ENCODE measurements around the gene TANC2. TPM values are rescaled to one million over a fixed set of nuclear protein-coding genes. Genes with fewer than 3 reads are reported as not detected.

Gene TANC2
- polyA plus RNA-seq, 2 of the 4 experiments (the other 2 are of a cell fraction): 16.3 to 33.7 TPM

GRCh38 chr17:62996221-62996620 is 30.2 kb downstream of the TANC2 start:
- ChIA-PET POLR2A (no interaction called here), CTCF (interaction anchor here (0.6 to 2.4 kb wide), 10 partner anchors 9 to 410 kb away, joined by 3 to 10 read pairs (median 4); partner anchors contain the start of gene TANC2)
- peaks cover 30% of the 10 kb centered on the region for H3K4me1 ChIP-seq
- no peak overlapping the region for H3K4me2 ChIP-seq
- H3K4me3 ChIP-seq: no peak overlapping the region
- ATAC-seq (no peak), FAIRE-seq (no peak), DNase-seq (ENCODE audit: low read depth in 1 of 2, low spot score in 1 of 2) (no peak)
- H3K27ac ChIP-seq: no peak overlapping the region
- 91% methylated on average over 8 of the region's 8 CpGs for WGBS (ENCODE audit: missing lambda C conversion rate)
- no peak for TF ChIP-seq NFE2L2 (conservative IDR thresholded peaks at IDR 0.05; ENCODE audit: low read length)
- no peak for TF ChIP-seq FOXS1 (CRISPR knock-in tag; IDR thresholded peaks at IDR 0.05)
- TF ChIP-seq BHLHE40 (IDR thresholded peaks at IDR 0.05; ENCODE audit: low read depth, low read length): no peak
- TF ChIP-seq TFCP2L1 (CRISPR knock-in tag; IDR thresholded peaks at IDR 0.05): no peak
- no peak for TF ChIP-seq CBX2 (IDR thresholded peaks at IDR 0.05; ENCODE audit: borderline replicate concordance, low read depth)
- TF ChIP-seq EHF (CRISPR knock-in tag; IDR thresholded peaks at IDR 0.05): no peak
- TF ChIP-seq RNF2 (IDR thresholded peaks at IDR 0.05; ENCODE audit: borderline replicate concordance, low read depth): no peak
- TF ChIP-seq CEBPB (IDR thresholded peaks at IDR 0.05): no peak
- no peak for TF ChIP-seq MAX (IDR thresholded peaks at IDR 0.05)
- TF ChIP-seq REST (IDR thresholded peaks at IDR 0.05): no peak
- TF ChIP-seq RCOR1 (IDR thresholded peaks at IDR 0.05; ENCODE audit: low read depth, low read length): no peak
- H3K9me3 ChIP-seq: no peaks in the 10 kb centered on the region

- H3K4me3 ChIP-seq: no peak overlapping the region
- peaks cover 33% of the 10 kb centered on the region for H3K4me1 ChIP-seq
- no peak overlapping the region for H3K4me2 ChIP-seq
- H3K27ac ChIP-seq: no peak overlapping the region
- CTCF ChIA-PET: interaction anchor here (0.6 to 2.8 kb wide), 6 partner anchors 9 to 428 kb away, joined by 3 to 9 read pairs (median 4); partner anchors contain the start of gene TANC2
- FAIRE-seq (no peak), ATAC-seq (no peak), DNase-seq (ENCODE audit: low read depth in 1 of 2, low spot score in 1 of 2) (no peak)
- no peaks in the 10 kb centered on the region for H3K9me3 ChIP-seq
- 86% methylated on average over 1 of the region's 1 CpG for WGBS (ENCODE audit: missing lambda C conversion rate)
- no peak for TF ChIP-seq CBX8 (IDR thresholded peaks at IDR 0.05)
- no peak for TF ChIP-seq ZC3H11A (IDR thresholded peaks at IDR 0.05)
- no peak for TF ChIP-seq E2F6 (IDR thresholded peaks at IDR 0.05; ENCODE audit: borderline replicate concordance, low read depth)
- TF ChIP-seq ESRRA (IDR thresholded peaks at IDR 0.05; ENCODE audit: borderline replicate concordance, low read length): no peak
- TF ChIP-seq ZSCAN20 (CRISPR knock-in tag; IDR thresholded peaks at IDR 0.05): no peak
- no peak for TF ChIP-seq EHMT2 (IDR thresholded peaks at IDR 0.05; ENCODE audit: low read depth)
- no peak for TF ChIP-seq HMGXB4 (CRISPR knock-in tag; IDR thresholded peaks at IDR 0.05; ENCODE audit: borderline replicate concordance)
- TF ChIP-seq CBX2 (IDR thresholded peaks at IDR 0.05; ENCODE audit: borderline replicate concordance, low read depth): no peak
- no peak for TF ChIP-seq BCL3 (IDR thresholded peaks at IDR 0.05)
- POLR2A ChIA-PET: no interaction called here
Observed at GRCh38 chr17:62998166-62998565, 32.1 kb downstream of the TANC2 start.
